H1 (cell line): ENCODE data around the gene MACROD2. TPM values are rescaled to one million over a fixed set of nuclear protein-coding genes. Genes with fewer than 3 reads are reported as not detected.

Experiments used
- CTCF ChIA-PET: fragments of 300-600 bp; sonication (Branson Sonifier 250); formaldehyde crosslinking; loops from one replicate; lab custom pipeline; 2021; ENCODE audit not compliant: partially characterized antibody; lab: Charles Lee
- POLR2A ChIA-PET: fragments of 300-600 bp; sonication (Branson Sonifier 250); formaldehyde crosslinking; loops from one replicate; lab custom pipeline; 2021; ENCODE audit warnings: inconsistent platforms; ENCODE audit not compliant: partially characterized antibody; lab: Charles Lee
- DNase-seq, 2 experiments: peaks; one replicate each; pipeline versions ENCODE4 v3.0.0 to v3.0.0-alpha.2; 2010 to 2022; ENCODE audit warnings: low spot score in 2 of 2, low read depth in 1 of 2, mixed read lengths in 1 of 2
- FAIRE-seq: peaks from 2 replicates; lab custom pipeline; 2011; peaks lifted over from hg19 to GRCh38; lab: Jason Lieb, UNC
- H2AFZ ChIP-seq: 2 replicates; pipeline ENCODE4 v1.8.1; 2012; ENCODE audit warnings: low read length, inconsistent platforms
- H2AK5ac ChIP-seq: 2 replicates; pipeline ENCODE4 v1.6.1; 2013; ENCODE audit warnings: low read depth, low read length
- H2BK120ac ChIP-seq: replicated peaks from 2 replicates; pipeline ENCODE3; 2013; ENCODE audit warnings: low read depth, low read length, inconsistent platforms
- H2BK12ac ChIP-seq: 2 replicates; pipeline ENCODE4 v1.6.1; 2013; ENCODE audit warnings: low read depth, low read length
- H2BK15ac ChIP-seq: 2 replicates; pipeline ENCODE4 v1.6.1; 2013; ENCODE audit warnings: low read length
- H2BK20ac ChIP-seq: 2 replicates; pipeline ENCODE4 v1.6.1; 2013; ENCODE audit warnings: low read length
- H2BK5ac ChIP-seq: 2 replicates; pipeline ENCODE4 v1.6.1; 2013; ENCODE audit warnings: low read depth, low read length
- H3K14ac ChIP-seq: 2 replicates; pipeline ENCODE4 v1.6.1; 2013; ENCODE audit warnings: inconsistent platforms; ENCODE audit not compliant: insufficient read length
- H3K18ac ChIP-seq: 2 replicates; pipeline ENCODE4 v1.6.1; 2013; ENCODE audit warnings: low read length; ENCODE audit errors: extremely low read depth
- H3K23ac ChIP-seq: 2 replicates; pipeline ENCODE4 v1.6.1; 2013; ENCODE audit warnings: inconsistent platforms; ENCODE audit not compliant: insufficient read length
- H3K23me2 ChIP-seq: 2 replicates; pipeline ENCODE4 v1.6.1; 2013; ENCODE audit warnings: low read depth, low read length
- H3K27ac ChIP-seq: 2 replicates; pipeline ENCODE4 v1.6.1; 2011; ENCODE audit warnings: low read depth, low read length, inconsistent platforms
- H3K27me3 ChIP-seq, 4 experiments: replicated peaks in 1 of 4; 1 replicate in 1 of 4; 2 replicates in 3 of 4; pipeline versions ENCODE4 v1.6.1 to v1.8.1; 2011 to 2013; ENCODE audit warnings: low read length in 3 of 4, mild to moderate bottlenecking in 3 of 4, inconsistent platforms in 2 of 4, mixed read lengths in 2 of 4, moderate library complexity in 1 of 4; ENCODE audit not compliant: control insufficient read depth in 3 of 4, insufficient read depth in 3 of 4; ENCODE audit errors: extremely low read depth in 1 of 4
- H3K36me3 ChIP-seq, 4 experiments: 2 replicates each; pipeline versions ENCODE4 v1.6.1 to v1.8.1; 2011 to 2013; ENCODE audit warnings: mild to moderate bottlenecking in 4 of 4, low read length in 3 of 4, moderate library complexity in 2 of 4, control low read depth in 1 of 4, inconsistent platforms in 1 of 4; ENCODE audit not compliant: insufficient read depth in 4 of 4, control insufficient read depth in 2 of 4
- H3K4ac ChIP-seq: replicated peaks from 2 replicates; pipeline ENCODE3; 2013; ENCODE audit warnings: low read length, low read depth, mixed read lengths, inconsistent platforms; ENCODE audit not compliant: insufficient read length
- H3K4me1 ChIP-seq, 4 experiments: replicated peaks in 1 of 4; 1 replicate in 1 of 4; 2 replicates in 3 of 4; pipeline versions ENCODE4 v1.6.1 to v1.8.1; 2011 to 2013; ENCODE audit warnings: low read length in 3 of 4, inconsistent platforms in 2 of 4, mixed read lengths in 1 of 4; ENCODE audit not compliant: insufficient read depth in 4 of 4, control insufficient read depth in 3 of 4
- H3K4me2 ChIP-seq, 2 experiments: 2 replicates each; pipeline versions ENCODE4 v1.6.1 to v1.8.1; 2011 to 2013; ENCODE audit warnings: low read depth in 2 of 2, low read length in 2 of 2, control low read depth in 1 of 2, inconsistent platforms in 1 of 2, mild to moderate bottlenecking in 1 of 2; ENCODE audit not compliant: insufficient read depth in 1 of 2
- H3K4me3 ChIP-seq, 4 experiments: fragments of 200-600, 300-600 bp in 1 of 4; sonication (generic), shearing (Covaris generic), sonication (Bioruptor Twin) in 1 of 4; 2 replicates each; pipeline versions ENCODE4 v1.5.1 to v1.8.1; 2011 to 2016; ENCODE audit warnings: low read length in 4 of 4, low read depth in 3 of 4, control low read depth in 2 of 4, inconsistent platforms in 2 of 4, mild to moderate bottlenecking in 2 of 4, mixed read lengths in 1 of 4, moderate library complexity in 1 of 4; ENCODE audit not compliant: insufficient read depth in 2 of 4; ENCODE audit errors: extremely low read depth in 1 of 4
- H3K56ac ChIP-seq: replicated peaks from 2 replicates; pipeline ENCODE3; 2013; ENCODE audit warnings: low read depth, mild to moderate bottlenecking, mixed read lengths, low read length, inconsistent platforms; ENCODE audit not compliant: insufficient read length
- H3K79me1 ChIP-seq: 2 replicates; pipeline ENCODE4 v1.6.1; 2013; ENCODE audit warnings: low read depth, low read length, control low read depth
- H3K79me2 ChIP-seq, 2 experiments: 2 replicates each; pipeline versions ENCODE4 v1.6.1 to v1.8.1; 2012 to 2013; ENCODE audit warnings: low read length in 2 of 2, mild to moderate bottlenecking in 2 of 2, inconsistent platforms in 1 of 2; ENCODE audit not compliant: insufficient read depth in 2 of 2, control insufficient read depth in 1 of 2
- H3K9ac ChIP-seq, 4 experiments: replicated peaks in 1 of 4; 1 replicate in 1 of 4; 2 replicates in 3 of 4; pipeline versions ENCODE4 v1.6.1 to v1.8.1; 2011 to 2013; ENCODE audit warnings: low read depth in 3 of 4, low read length in 3 of 4, control low read depth in 2 of 4, mild to moderate bottlenecking in 2 of 4, moderate library complexity in 2 of 4, inconsistent platforms in 1 of 4; ENCODE audit errors: extremely low read depth in 1 of 4
- H3K9me3 ChIP-seq, 2 experiments: 2 replicates each; pipeline versions ENCODE4 v1.6.1 to v1.8.1; 2012 to 2013; ENCODE audit warnings: mild to moderate bottlenecking in 2 of 2, moderate library complexity in 2 of 2, control low read depth in 1 of 2, inconsistent platforms in 1 of 2, low read depth in 1 of 2, low read length in 1 of 2, mixed read lengths in 1 of 2; ENCODE audit not compliant: insufficient read depth in 2 of 2
- H4K20me1 ChIP-seq, 2 experiments: replicated peaks in 1 of 2; 2 replicates each; pipeline versions ENCODE3 to v1.8.1; 2011 to 2013; ENCODE audit warnings: inconsistent platforms in 2 of 2, low read length in 2 of 2, mild to moderate bottlenecking in 1 of 2; ENCODE audit not compliant: insufficient read depth in 2 of 2, control insufficient read depth in 1 of 2
- H4K5ac ChIP-seq: 2 replicates; pipeline ENCODE4 v1.6.1; 2013; ENCODE audit warnings: low read length, low read depth, mixed read lengths, inconsistent platforms; ENCODE audit not compliant: insufficient read length
- H4K8ac ChIP-seq: 2 replicates; pipeline ENCODE4 v1.8.0; 2013; ENCODE audit warnings: mild to moderate bottlenecking, moderate library complexity, low read length, inconsistent platforms; ENCODE audit not compliant: insufficient read depth; ENCODE audit errors: extremely low read depth
- H4K91ac ChIP-seq: replicated peaks from 2 replicates; pipeline ENCODE3; 2013; ENCODE audit warnings: low read length, mixed read lengths, inconsistent platforms; ENCODE audit not compliant: insufficient read length
- WGBS, 2 experiments: shearing (Covaris generic) in 1 of 2; methylation state at CpG; one replicate each; pipeline versions ENCODE4 v1.1.6 to v1.1.7; 2013 to 2015; ENCODE audit warnings: low lambda C conversion rate in 2 of 2, mixed read lengths in 2 of 2, inconsistent platforms in 1 of 2, low coverage in 1 of 2, missing lambda C conversion rate in 1 of 2; ENCODE audit not compliant: insufficient replicate concordance in 2 of 2, insufficient coverage in 1 of 2, insufficient read length in 1 of 2; ENCODE audit errors: extremely low coverage in 1 of 2, missing lambda C conversion rate in 1 of 2; 5-methylcytosine and 5-hydroxymethylcytosine counted together
- polyA plus RNA-seq, 7 experiments: library from polyadenylated mRNA; depleted of rRNA in 3 of 7; stranded (reverse) in 5 of 7; unstranded in 2 of 7; fragments of >200 nt in 5 of 7; fragments of 200-250 nt in 2 of 7; gene quantifications; 1 replicate in 5 of 7; 2 replicates in 1 of 7; 4 replicates in 1 of 7; pipeline versions ENCODE4 v1.2.1 to v1.2.3, GENCODE V29; 2011 to 2013; ENCODE audit warnings: missing spikeins in 2 of 7, mixed read lengths in 2 of 7
- total RNA-seq: library from RNA; stranded (reverse); fragmentation: NEBNext Ultra II Directional; extraction: Animal tissue kit (Norgen Biotek cat#: 25700); gene quantifications from 2 replicates; pipeline ENCODE4 v1.2.1, GENCODE V29; 2021

The MACROD2 gene
- total and polyA plus RNA-seq, 2 of the 8 experiments (the other 6 are each of a cell fraction or from before 2014, with no cell fraction given) = 0.70 to 3.9 TPM

GRCh38 chr20:14493408-14493807 lies 498.1 kb downstream of the MACROD2 start:
- WGBS, 2 experiments = 93% methylated on average over 1 of the region's 1 CpG; no CpG with 5 or more reads in 1 of the 2 experiments
- Histone ChIP-seq H3K18ac (no peak overlapping the region), H2BK15ac (no peak overlapping the region), H4K20me1 (no peaks in the 10 kb centered on the region), H2AFZ (no peak overlapping the region), H3K4me2 (no peak overlapping the region), H3K9me3 (no peaks in the 10 kb centered on the region), H4K5ac (no peak overlapping the region), H4K91ac (no peak overlapping the region), H3K79me1 (no peaks in the 10 kb centered on the region), H3K79me2 (no peaks in the 10 kb centered on the region), H3K4me1 (no peaks in the 10 kb centered on the region), H3K56ac (no peak overlapping the region), H2BK5ac (no peak overlapping the region), H3K4ac (no peak overlapping the region), H2AK5ac (no peak overlapping the region), H3K14ac (no peak overlapping the region), H3K23ac (no peak overlapping the region), H3K23me2 (no peaks in the 10 kb centered on the region), H3K36me3 (no peaks in the 10 kb centered on the region), H3K4me3 (no peak overlapping the region), H3K9ac (no peak overlapping the region), H3K27me3 (no peaks in the 10 kb centered on the region), H2BK12ac (no peak overlapping the region), H3K27ac (no peak overlapping the region), H4K8ac (no peak overlapping the region), H2BK120ac (no peak overlapping the region), H2BK20ac (no peak overlapping the region)
- CTCF ChIA-PET = interaction anchor here (1.2 kb wide), 1 partner anchor 567 kb away, joined by 3 read pairs; no protein-coding TSS in a partner anchor
- FAIRE-seq = no peak
- DNase-seq = no peak
- POLR2A ChIA-PET = no interaction called here
